GM18526 (cell line): ENCODE data around the gene FAM227B.

ENCODE experiments used
- POLR2A ChIP-seq: IDR thresholded peaks from 3 replicates; pipeline ENCODE4 v1.6.1; 2011; ENCODE audit not compliant: insufficient read length; ENCODE audit errors: extremely low read depth

Gene FAM227B

DNA sequence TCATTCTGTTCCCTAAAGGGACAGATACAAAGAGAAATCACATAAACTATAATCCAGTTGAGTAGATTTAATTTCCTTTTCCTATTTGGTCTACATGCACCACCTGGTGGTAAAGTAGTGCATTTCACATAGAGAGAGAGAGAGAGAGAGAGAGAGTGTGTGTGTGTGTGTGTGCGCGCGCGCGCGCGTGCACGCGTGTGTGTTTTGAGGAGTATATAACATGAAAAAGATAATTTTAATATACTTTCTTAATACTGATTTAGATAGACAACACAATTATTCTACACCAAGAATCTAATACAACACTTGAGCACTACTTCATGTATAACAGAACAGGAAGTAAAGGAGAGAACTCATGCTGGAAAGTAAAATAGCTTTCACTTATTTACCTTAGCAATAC lies 198.6 kb downstream of the FAM227B start:
- no peak for TF ChIP-seq POLR2A

- no peak for TF ChIP-seq POLR2A
Observed at GRCh38 chr15:49418811-49419210, 201.8 kb downstream of the FAM227B start.

DNA sequence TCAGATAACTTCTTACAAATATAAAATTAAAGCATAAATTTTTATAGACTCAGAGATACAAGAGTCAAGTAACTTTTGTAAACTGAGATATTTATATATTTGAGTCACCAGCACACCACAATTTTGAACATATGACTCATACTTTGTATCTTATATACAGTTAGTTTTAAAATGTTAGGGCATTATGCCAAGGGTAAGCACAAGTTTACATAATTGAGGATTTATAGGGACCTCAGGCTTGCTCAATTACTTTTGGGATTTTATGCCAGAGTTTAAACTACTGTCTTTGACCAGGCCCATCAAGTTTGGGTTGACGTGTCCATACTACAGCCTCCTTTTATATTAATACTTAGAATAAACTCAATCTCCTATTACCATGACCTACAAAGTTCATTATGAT lies 205.0 kb downstream of the FAM227B start:
- TF ChIP-seq POLR2A = no peak

- no peak for TF ChIP-seq POLR2A
Observed at GRCh38 chr15:49415149-49415548, 205.5 kb downstream of the FAM227B start.

- no peak for TF ChIP-seq POLR2A
Observed at GRCh38 chr15:49412797-49413196, 207.8 kb downstream of the FAM227B start.

GRCh38 chr15:49410641-49411040 lies 210.0 kb downstream of the FAM227B start:
- no peak for TF ChIP-seq POLR2A

GRCh38 chr15:49406352-49407118 lies 214.1 kb downstream of the FAM227B start:
- TF ChIP-seq POLR2A = no peak

GRCh38 chr15:49387471-49387870 lies 233.1 kb downstream of the FAM227B start:
- TF ChIP-seq POLR2A = no peak

DNA sequence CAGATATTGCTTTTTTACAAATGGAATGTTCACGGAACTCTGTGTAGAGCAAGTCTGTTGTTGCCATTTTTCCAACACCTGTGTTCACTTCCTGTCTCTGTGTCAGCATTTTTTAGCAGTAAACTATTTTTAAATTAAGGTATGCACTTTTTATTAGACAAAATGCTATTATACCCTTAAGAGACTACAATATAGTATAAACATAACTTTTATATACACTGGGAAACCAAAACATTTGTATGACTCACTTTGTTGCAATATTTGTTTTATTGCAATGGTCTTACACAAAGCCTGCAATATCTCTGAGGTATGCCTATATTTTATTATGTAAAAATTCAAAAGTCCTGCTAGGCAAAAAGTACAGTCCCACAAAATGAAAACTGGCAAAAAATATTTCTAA lies 237.4 kb downstream of the FAM227B start:
- no peak for TF ChIP-seq POLR2A

DNA sequence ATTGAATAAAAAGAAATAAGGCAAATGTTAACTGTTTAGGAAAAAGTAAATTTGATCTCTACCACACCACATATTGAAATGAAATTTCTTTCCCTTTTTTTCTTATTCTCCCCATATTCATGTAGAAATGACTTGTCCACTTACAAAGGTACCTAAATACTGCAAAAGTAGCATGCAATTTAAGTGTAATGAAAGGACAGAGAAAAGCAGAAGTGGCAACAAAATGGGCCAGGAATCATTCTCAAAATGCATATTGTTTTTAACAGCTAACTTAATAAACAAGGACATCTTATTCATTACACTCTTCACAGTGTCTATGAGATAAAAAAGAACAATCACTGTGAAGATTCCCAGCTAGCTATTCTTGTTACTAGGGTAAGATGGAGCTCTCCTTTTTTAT lies 238.2 kb downstream of the FAM227B start:
- no peak for TF ChIP-seq POLR2A

GRCh38 chr15:49380912-49381311 lies 239.7 kb downstream of the FAM227B start:
- no peak for TF ChIP-seq POLR2A

DNA sequence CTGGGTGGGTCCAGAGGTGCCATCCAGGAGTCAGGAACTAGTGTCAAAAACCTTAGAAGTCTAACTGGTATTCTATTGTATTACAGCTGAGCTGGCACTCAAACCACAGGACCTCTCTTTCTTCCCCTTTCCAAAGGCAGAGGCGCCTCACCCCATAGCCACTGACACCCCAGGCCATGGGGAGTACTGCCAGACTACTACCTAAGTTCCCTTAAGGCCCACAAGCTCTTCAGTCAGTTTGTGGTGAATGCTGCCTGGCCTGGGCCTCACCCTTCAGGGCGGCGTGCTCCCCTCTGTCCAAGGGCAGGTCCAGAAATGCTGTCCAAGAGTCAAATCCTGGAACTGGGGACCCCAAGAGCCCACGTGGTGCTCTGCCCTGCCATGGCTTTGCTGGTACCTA lies 240.6 kb downstream of the FAM227B start:
- TF ChIP-seq POLR2A = no peak

DNA sequence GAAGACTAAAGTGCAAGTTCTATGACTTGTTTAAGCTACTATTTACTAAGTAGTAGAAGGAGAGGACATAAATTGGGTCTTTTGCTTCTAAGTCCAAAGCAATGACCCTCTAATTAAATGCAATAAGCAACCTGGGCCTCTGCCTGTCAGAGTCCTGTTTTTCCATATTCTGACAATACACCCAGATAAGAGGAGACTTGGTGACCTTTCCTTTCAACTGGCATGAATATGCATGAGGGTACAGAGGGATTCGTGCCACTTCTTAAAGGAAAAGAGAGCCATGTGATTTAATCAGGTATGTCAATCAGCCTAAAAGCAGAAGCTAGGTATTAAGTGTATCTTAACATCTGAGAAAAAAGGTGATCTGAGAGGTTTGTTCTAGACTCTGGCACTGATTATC lies 248.3 kb downstream of the FAM227B start:
- no peak for TF ChIP-seq POLR2A

DNA sequence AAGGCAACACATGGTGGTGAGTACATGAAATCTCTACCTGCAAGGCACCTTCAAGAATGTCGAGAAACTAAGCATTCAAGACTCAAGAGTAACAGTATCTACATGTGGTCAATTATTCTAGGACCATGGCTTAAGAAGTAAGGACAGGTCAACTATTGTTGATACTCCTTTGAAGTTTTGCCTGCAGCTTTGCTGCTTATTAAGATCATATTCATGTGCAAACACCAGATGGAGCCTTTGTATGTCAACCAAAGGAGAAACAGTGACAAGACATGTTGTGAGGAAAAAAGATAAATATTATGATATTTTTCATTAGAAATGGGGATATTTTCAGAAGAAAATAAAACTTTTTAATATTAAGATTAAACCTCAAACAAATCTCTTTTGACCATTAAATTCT lies 249.8 kb downstream of the FAM227B start:
- TF ChIP-seq POLR2A = no peak

- no peak for TF ChIP-seq POLR2A
Observed at GRCh38 chr15:49366496-49366895, 254.1 kb downstream of the FAM227B start.

- no peak for TF ChIP-seq POLR2A
Observed at GRCh38 chr15:49361370-49361769, 259.2 kb downstream of the FAM227B start.

- no peak for TF ChIP-seq POLR2A
Observed at GRCh38 chr15:49343546-49343945, 277.1 kb downstream of the FAM227B start.

DNA sequence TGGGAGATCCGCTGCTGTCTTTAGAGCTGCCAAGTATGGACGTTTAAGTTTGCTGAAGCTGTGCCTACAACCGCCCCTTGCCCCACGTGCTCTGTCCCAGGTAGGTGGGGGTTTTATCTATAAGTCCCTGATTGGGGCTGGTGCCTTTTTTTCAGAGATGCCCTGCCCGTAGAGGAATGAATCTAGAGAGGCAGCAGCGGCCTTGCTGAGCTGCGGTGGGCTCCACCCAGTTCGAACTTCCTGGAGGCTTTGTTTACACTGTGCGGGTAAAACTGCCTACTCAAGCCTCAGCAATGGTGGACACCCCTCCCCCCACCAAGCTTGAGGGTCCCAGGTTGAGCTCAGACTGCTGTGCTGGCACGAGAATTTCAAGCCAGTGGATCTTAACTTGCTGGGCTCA lies 281.0 kb downstream of the FAM227B start:
- no peak for TF ChIP-seq POLR2A

DNA sequence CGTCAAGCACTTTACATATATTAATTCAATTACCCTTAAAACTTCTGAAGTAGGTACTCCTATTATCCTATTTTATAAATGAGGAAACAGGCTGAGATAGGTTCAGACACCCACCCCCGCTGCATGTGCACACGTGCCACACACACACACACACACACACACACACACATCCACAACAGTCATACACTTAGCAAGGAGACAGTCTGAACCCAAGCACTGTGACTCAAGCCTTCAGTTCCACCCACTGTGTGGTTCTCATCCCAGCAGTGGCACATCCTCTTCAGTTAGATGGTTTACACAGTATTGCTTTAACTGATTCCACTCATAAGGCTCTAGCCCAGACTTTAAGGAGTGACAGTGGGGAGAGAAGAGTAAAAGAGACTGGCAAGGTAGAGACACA lies 288.7 kb downstream of the FAM227B start:
- TF ChIP-seq POLR2A = no peak
